GM19455 (cell line): ENCODE data around the gene ANO4.
"Not testable (repeated sequence)": the region's sequence is repeated elsewhere in the genome, so short reads cannot be mapped to it uniquely, and the experiment has no call there.

ENCODE experiments used
- ATAC-seq: cut with Tn5 transposase; IDR thresholded peaks from one replicate; pipeline ENCODE4 v1.9.1; 2021; ENCODE audit not compliant: unreplicated experiment

ANO4 gene

DNA sequence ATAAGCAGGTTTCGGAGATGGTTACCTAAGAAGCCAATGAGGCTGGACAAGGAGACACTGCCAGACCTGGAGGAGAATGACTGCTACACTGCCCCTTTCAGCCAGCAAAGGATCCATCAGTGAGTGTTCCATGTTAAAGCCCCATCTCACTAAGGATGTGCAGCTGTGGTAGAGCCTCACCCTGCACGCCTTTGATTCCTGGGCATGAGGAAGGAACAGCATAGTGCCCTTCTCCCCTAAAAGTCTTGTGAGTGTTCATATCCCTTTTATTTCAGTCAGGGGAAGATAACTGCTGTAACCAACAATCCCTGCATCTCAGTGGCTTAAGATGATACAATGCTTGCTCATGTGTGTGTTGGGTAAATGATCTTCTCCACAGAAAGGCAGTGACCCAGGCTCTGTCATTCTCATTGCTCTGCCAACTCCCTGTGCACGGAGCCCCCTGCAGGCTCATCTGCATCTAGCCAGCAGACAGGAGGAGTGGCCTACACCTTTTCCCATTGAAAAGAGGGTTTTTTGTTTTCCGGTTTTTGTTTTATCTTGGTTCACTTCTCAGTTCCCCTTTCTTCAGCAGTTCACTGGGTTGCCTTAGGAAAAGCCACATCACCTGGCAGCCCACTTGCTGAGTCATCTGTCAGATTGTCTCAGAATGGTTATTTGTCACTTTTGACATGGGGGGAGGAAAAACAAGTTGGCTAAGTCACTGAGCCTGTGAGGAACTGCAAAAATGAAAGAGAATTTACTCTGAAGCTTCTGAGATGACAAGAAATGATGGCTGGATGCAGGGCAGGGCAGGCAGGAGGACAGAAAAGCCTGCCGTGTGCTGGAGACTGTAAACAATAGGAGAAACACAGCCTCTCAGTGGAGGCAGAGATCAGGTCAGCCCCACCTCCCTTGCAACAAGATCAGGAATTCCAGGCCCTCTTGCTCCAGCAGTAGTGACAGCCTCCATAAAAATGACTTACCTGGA is 193.3 kb downstream of the ANO4 start:
- peak; percentile 99 for ATAC-seq

DNA sequence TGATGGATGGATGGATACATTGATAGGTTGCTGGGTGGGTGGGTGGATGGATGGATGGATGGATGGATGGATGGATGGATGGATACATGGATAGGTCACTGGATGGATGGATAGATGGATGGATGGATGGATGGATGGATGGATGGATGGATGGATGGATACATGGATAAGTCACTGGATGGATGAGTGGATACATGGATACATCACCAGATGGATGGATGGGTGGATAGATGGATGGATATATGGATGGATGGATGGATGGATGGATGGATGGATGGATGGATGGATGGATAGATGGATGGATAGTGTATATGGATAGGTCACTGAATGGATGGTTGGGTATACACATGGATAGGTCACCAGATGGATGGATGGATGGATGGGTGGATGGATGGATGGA is 194.9 kb downstream of the ANO4 start:
- ATAC-seq = not testable (repeated sequence)

DNA sequence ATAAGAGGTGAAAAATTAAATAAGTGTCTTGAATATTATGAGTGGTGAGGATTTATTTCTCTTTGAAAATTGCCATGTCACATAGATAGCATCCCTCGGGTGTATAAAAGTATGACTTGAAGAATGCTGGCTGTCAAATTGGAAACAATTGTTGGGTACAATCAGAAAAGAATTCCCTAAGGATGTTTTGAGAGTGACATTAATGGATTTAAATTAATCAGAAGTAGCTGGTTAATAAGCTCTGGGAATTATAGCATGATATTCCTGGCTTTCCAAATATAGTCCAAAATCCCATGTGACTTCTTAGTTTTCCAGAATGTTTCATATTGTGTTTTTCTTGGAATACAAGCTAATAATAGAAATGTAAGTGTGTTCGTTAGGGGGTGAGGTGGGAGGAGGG is 196.5 kb downstream of the ANO4 start:
- ATAC-seq = no peak

DNA sequence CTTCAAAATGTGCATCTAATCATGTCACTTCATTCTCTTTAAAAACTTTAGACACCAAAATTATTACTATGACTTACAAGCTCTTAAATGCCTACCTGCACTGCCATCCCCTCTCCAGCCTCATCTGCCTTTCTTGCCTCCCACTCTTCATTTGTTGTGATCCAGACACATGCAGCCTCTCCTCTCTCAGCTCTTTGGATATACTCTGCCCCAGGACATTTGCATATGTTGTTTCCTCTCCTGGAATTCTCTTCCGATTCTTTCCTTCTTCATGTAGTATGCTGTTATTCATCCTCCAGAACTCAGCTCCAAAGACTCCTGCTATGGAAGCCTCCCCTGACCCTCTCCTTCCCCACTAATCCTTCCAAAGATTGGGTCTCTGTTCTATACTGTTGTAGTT is 197.6 kb downstream of the ANO4 start:
- ATAC-seq = no peak

DNA sequence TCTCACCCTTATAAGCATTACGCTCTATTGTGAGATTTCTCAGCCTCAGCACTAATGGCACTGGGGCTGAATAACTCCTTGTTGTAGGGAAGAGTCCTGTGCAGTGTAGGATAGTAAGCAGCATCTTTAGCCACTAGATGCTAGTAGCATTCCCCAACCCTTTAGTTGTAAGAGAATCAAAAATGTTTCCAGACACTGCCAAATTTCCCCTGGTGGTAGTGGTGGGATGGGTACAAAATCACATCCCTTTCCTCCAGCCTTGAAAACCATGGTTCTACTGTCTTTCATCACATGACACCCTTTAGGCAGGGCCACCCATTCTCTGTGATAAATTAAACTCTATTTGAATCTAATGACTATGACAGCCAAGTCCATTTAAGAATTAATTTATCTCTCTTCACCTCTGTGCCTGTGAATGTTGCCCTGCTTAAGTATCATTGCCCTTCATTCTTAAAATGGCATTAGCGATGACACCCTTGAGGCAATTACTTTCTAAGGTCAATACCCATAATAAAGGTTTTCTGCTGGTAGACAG is 199.4 kb downstream of the ANO4 start:
- ATAC-seq = no peak

DNA sequence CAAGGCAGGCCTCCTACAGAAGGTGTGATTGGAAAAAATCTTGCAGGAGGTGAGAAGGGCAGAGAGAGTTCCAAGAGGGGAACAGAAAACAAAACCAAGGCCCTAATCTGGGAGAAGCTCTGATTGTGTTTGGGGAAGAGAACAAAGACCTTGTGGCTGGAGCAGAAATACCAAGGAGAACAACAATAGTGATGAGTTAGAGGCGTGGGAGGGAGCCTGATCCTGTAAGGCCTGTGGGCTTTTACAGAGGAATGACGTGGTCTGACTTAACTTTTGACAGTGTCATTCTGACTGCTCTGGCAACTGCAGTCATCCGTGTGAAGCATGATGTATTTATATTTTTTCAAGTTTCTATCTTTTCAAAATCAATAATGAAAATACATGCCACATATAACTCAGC is 200.6 kb downstream of the ANO4 start:
- ATAC-seq = peak; percentile 62

DNA sequence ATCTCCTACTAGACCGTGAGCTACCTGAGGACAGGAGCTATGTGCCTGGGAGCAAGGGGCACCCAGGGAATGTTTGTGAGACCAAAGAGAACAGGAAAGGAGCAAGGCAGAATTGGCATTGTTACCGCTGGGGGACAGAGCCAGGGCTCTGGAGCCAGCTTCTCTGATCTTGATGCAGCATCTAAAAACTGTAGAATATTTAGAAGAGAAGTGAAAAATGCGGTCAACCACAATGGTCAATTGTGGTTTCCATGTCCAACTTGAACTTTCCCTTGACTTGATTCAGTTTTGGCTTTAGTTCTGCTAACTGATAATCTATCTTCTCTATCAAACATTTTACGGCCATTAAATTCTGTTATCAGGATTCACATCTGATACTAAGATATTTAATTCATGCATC is 201.2 kb downstream of the ANO4 start:
- peak; percentile 83 for ATAC-seq

DNA sequence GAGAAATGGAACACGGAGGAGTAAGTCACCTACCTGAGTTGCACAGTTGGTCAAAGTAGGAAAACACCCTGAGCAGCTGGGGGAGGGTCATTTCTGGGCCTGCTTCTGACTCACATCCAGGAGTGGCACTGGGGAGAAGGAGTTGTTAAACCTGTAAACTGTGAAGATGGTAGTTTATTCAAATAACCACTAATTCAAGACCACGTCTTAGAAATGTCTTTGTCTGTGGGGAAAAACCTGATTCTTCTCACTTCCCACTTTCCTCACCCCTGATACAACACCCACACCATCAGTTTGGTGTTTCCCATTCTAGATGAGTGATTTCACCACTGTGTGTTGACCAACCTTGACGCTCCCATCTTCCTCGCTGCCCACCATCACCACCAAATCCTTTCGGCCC is 207.1 kb downstream of the ANO4 start:
- peak; percentile 54 for ATAC-seq

DNA sequence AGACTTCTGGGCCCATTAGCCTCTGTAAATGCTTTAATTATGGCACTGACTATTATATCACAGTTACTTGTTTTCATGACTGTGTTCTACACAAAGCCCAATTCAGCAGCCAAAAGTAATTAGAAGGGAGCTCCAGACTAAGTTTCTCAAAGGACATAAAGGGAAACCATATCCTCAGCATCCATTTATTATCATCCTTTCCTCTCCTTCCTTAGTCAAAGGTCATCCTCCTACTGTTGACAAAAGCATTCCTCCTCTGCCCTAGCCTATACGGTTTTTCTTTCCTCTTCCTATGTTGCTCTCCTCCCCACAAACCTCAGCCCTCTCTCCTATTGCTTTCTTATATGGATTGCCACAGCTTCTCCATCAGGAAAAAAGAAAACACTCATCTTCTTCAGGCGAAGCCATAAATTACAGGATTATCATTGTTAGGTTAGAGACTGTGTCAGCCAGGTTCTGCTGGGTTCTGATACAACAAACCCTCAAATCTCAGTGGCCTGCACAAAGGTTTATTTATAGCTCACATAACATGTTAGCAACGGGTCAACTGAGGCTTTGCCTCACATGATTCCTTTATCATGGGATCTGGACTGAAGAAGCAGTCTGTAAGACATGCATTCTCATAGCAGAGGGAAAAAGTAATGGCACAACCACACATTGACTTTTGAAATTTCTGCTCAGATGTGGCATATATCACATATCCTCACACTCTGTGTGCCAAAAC is 208.3 kb downstream of the ANO4 start:
- ATAC-seq = no peak

DNA sequence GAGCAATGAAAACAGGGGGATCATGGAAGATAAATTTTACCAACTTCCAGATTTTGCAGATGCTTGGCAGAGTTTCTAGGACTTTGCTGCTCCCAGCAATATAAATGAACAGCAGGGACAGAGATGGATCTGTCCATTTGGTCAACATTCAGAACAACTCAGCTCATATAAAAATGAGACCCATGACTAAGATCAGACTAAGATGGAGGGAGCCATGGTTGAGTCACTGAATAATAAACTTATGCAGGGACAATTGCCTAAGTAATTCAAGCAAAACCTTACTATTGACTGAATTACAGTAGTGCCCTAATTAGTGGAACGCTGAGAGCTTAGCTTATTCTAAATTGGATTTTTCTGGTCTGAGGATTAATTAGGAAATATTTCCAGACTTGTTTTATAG is 210.3 kb downstream of the ANO4 start:
- ATAC-seq = no peak

DNA sequence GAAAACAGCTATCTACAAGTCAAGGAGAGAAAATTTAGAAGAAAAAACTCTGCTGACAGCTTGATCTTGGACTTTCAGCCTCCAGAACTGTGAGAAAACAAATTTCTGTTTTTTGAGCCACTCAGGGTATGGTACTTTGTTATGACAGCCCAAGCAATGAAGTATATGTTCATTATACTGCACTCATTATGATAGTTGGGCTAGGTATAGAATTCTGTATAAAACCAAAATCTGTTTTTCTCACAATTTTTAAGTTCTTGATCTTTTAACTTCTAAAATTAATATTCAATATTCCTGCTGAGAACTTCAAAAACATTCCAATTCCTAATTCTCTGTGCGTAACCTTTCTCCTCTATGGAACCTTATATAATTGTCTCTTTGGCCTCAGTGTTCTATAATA is 214.7 kb downstream of the ANO4 start:
- ATAC-seq = no peak

DNA sequence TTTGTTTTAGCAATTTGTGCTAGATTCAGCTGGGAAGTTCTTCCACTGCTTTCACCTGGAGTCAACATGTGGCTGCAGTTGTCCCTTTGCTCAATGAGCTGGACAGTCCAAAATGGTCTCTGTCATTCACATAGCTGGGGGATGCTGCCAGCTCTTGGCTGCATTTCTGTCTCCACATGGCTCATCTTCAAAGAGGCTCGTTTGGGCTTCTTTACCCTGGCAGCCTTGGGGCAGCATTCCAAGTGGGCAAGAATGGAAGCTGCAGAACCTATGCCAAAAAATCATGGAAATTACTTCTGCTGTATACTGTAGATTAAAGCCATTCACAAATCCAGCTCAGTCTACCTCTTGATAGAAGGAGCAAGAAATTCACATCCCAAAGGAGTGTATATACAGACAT is 216.3 kb downstream of the ANO4 start:
- no peak for ATAC-seq

DNA sequence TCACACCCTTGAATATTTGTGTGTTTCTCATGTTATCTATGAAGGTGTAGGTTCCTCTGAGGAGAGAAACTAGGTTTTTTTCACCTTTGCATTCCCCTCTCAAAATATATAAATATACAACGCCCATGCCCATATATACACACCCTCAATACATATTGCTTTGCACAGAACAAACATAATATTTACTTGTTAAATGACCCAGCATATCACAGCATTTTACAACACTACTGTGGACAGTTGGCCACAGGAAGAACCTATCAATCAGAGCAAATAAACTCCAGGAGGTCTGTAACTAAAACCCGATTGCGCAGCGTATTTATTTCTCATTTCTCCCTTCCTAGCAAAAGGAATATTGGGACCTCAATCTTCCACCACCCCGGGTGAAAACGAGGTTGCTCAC is 219.4 kb downstream of the ANO4 start:
- ATAC-seq = no peak

DNA sequence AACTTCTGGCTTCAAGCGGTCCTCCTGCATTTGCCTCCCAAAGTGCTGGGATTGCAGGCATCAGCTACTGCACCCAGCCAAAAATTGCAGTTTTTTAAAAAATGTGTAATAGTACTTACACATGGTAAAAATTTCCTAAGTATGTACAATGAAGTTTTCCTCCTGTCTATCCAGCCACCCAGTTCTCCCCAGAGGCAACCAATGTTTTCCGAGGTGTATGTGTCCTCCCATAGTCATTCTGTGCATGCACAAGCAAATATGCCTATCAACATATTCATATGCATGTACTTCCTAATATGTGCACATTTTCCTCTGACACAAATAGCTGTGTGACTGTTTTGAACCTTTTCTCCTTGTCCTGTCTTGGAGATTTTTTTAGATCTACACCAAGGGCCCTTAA is 220.5 kb downstream of the ANO4 start:
- ATAC-seq = no peak

DNA sequence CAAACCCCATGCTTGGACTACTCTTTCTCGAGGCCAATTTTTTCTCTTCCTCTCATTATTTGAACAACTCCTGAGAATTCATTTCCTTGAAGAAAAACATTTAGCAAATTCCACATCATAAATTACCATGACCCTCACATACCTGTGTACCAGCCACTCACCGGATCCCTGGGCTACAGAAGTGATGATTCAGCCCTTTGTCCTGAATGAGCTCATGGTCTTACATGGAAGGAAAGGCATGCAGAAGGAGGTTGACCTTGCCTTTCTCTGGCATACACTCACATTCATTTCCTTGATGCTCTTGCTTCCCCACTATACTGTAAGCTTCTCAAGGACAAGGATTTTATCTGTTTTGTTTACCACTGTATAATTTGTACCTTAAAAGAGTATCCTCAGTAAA is 224.0 kb downstream of the ANO4 start:
- ATAC-seq = no peak

DNA sequence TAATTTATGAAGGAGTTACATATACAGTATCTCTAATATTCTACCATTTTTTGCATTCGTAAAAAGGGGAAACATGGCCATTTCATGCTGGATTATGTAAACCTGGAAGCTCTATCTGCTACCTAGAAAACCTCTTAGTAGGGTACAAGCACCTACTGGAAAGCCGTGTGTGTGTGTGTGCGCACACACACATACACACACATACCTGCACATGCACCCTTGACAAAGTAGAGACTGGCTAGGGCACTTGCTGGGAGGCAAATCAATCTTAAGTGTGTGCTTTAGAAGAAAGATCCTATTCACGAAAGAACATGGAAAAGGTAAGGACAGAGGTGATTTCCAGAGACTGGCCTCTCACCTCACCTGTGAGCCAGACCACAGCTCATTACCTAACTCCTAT is 224.6 kb downstream of the ANO4 start:
- ATAC-seq = no peak

DNA sequence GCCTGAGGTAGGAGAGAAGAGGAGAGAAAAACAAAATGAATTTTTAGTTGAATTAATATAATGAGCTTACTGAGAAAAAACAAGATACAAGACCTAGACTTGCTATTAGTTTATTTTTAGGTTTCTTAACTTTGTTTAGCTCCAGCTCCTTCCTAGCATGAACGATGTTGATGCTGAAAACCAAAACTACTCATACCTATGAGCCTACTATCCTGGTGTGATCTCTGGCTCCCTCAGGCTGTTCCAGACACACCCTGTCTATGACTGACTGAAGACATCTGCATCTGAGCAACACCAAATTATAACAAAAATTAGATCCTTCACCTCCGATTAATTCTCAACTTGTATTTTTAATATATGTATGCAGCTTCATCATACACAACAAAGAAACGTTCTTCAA is 225.1 kb downstream of the ANO4 start:
- ATAC-seq = no peak

DNA sequence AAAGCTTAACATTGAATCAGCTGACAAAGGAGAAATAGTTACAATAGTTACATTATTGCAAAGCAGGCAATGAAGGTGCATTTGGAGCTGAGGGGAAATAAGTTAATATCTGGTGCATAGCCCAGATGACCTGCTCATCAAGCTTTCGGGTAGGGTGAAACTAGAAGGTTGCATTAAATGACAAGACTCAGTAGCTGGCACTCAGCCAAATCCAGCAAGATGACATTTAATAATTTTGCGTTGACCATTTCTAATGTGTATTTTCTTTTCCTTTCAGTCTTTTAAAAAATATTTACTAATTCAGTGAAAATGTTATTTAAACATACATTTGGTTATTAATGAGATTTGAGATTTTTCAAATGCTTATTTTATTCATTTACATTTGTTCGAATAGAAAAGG is 226.9 kb downstream of the ANO4 start:
- no peak for ATAC-seq

DNA sequence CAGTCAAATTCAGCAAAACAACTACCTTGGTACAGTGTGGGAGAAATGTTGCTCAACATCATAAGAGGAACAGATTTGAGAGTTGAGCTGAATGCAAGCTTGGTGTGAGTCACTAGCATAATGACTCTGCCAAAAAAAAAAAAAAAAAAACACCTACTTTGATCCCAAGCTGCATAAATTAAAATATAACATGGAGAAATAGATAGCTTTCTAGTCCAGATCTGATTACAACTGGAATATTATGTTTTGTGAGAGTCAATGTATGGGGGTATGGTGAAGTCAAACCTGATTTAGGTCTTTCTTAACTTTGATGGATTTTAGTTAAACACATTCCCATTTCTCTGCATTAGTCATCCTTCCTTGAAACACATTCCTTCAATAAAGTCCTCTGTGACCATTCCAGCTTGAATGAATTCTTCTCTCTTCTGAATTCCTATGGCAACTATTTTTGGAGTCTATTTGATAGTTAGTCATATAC is 227.4 kb downstream of the ANO4 start:
- ATAC-seq = no peak

DNA sequence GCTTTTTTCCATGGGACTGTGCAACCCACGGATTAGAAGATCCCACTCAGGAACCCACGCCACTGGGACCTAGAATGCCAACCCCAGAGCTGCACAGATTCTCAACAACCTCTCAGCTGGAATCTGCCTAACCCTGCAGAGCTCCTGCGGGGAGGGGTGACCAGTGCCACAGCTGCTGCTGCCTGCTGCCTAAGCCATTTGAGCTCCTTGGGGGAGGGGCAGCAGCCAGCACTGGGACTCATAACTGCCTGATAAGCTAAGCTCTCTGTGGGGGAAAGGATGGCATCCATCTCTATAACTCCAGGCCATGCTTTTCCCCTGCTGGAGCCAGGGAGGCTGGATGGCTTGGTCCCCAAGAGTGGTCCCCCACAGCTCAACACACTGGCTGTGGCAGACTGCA is 232.6 kb downstream of the ANO4 start:
- ATAC-seq = no peak

DNA sequence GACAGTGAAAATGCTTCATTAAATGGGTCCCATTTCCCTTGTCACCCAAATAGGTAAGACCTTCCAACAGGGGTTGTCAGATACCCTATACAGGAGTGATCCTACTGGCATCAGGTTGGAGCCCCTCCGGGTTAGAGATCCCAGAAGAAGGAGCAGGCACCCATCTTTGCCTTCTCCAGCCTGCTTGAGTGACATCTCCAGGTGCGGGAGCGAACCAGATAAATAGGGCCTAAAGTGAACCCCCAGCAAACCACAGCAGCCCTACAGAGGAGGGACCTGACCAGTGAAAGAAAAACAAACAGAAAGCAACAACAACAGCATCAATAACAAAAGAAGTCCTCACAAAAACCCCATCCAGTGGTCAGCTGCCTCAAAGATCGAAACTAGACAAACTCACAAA is 233.2 kb downstream of the ANO4 start:
- ATAC-seq = no peak

DNA sequence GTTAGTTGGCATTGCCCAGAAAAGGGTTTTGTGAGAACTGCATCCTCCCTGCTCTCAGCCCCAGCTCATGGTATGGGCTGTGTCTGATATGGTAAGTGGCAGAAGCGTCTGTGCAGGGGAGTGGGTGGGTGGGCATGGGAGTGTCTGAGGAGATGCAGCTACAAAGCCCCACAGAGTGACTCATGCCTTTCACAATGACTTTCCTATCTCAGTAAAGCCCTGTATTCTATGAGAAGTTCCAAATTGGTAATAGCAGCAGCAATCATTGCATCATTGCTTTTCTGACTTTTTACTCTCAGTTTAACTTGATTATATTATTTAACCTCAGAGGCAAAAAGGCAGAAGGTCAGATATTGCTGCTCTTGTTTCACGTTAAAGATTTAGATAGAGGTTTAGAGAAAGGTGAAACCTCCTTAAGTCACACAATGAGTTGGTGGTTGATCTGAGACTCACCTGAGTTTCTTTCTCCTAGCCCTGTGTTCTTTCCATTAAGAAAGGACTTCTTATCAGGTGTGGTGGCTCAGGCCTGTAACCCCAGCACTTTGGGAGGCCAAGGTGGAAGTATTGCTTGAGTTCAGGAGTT is 243.8 kb downstream of the ANO4 start:
- ATAC-seq = no peak
